Endodermal cell (in vitro differentiated cells): ENCODE results near the gene RPGR. TPM values are rescaled to one million over a fixed set of nuclear protein-coding genes. Genes with fewer than 3 reads are reported as not detected.

Experiments
- DNase-seq: peaks from one replicate; pipeline ENCODE4 v3.0.0-alpha.2; 2017
- H3K27ac ChIP-seq: 2 replicates; pipeline ENCODE4 v1.5.1; 2013; ENCODE audit warnings: mild to moderate bottlenecking, low read depth, low read length, moderate library complexity
- H3K27me3 ChIP-seq: 2 replicates; pipeline ENCODE4 v1.6.1; 2013; ENCODE audit warnings: mild to moderate bottlenecking, low read length, moderate library complexity; ENCODE audit not compliant: insufficient read depth, control insufficient read depth, poor library complexity, severe bottlenecking
- H3K36me3 ChIP-seq: 2 replicates; pipeline ENCODE4 v1.7.0; 2013; ENCODE audit warnings: mild to moderate bottlenecking, low read length, moderate library complexity; ENCODE audit not compliant: control insufficient read depth, insufficient read depth
- H3K4me1 ChIP-seq: one replicate; pipeline ENCODE4 v1.7.0; 2013; ENCODE audit warnings: low read length; ENCODE audit not compliant: control insufficient read depth, insufficient read depth
- H3K4me3 ChIP-seq: 2 replicates; pipeline ENCODE4 v1.5.1; 2013; ENCODE audit warnings: mild to moderate bottlenecking, low read length, moderate library complexity
- H3K9ac ChIP-seq: 2 replicates; pipeline ENCODE4 v1.6.1; 2013; ENCODE audit warnings: mild to moderate bottlenecking, low read length, moderate library complexity; ENCODE audit not compliant: poor library complexity, severe bottlenecking; ENCODE audit errors: extremely low read depth
- H3K9me3 ChIP-seq: 2 replicates; pipeline ENCODE4 v1.6.1; 2013; ENCODE audit warnings: mild to moderate bottlenecking, low read length, moderate library complexity; ENCODE audit not compliant: control insufficient read depth
- H3K27ac Mint-ChIP-seq: 2 replicates; pipeline ENCODE4 v1.8.0; 2020; ENCODE audit warnings: mixed read lengths
- H3K27me3 Mint-ChIP-seq: 2 replicates; pipeline ENCODE4 v1.8.0; 2021; ENCODE audit warnings: mild to moderate bottlenecking, mixed read lengths; ENCODE audit not compliant: insufficient read depth
- H3K36me3 Mint-ChIP-seq: 2 replicates; pipeline ENCODE4 v1.8.0; 2020; ENCODE audit warnings: low read depth, mixed read lengths
- H3K4me1 Mint-ChIP-seq: 2 replicates; pipeline ENCODE4 v1.8.0; 2020; ENCODE audit warnings: mixed read lengths
- H3K4me3 Mint-ChIP-seq: 2 replicates; pipeline ENCODE4 v1.8.0; 2020; ENCODE audit warnings: mild to moderate bottlenecking, moderate library complexity, mixed read lengths
- H3K9me3 Mint-ChIP-seq: 2 replicates; pipeline ENCODE4 v1.8.0; 2020; ENCODE audit warnings: mild to moderate bottlenecking, mixed read lengths
- WGBS, 2 experiments: methylation state at CpG; one replicate each; pipeline versions ENCODE4 v1.1.5 to v1.1.7; 2013; ENCODE audit warnings: missing lambda C conversion rate in 2 of 2, mixed read lengths in 1 of 2; ENCODE audit not compliant: insufficient coverage in 1 of 2, insufficient read length in 1 of 2; 5-methylcytosine and 5-hydroxymethylcytosine counted together
- total RNA-seq, 2 donors: library from RNA; stranded (reverse); fragmentation: NEBNext Ultra II Directional in 1 of 2; extraction: Animal tissue kit (Norgen Biotek cat#: 25700) in 1 of 2; gene quantifications; 2 replicates in 1 of 2; 3 replicates in 1 of 2; pipeline ENCODE4 v1.2.1, GENCODE V29; 2021
- TF ChIP-seq, protein P1 (sequence below): fragments of 200-600 bp; sonication (generic); conservative IDR thresholded peaks from 2 replicates; pipeline ENCODE4 v1.5.0; 2021; ENCODE audit warnings: antibody characterized with exemption, mild to moderate bottlenecking

The RPGR gene
- total RNA-seq, 2 donors from 2014 or later, result 12.3 to 20.5 TPM

GRCh38 chrX:38332505-38332904 lies 5.2 kb upstream of the RPGR start:
- H3K27me3 Mint-ChIP-seq, result no peaks in the 10 kb centered on the region
- peaks cover 2% of the 10 kb centered on the region for H3K4me1 Mint-ChIP-seq

GRCh38 chrX:38327775-38328081 lies 419 bp upstream of the RPGR start:
- no peaks in the 10 kb centered on the region for H3K27me3 Mint-ChIP-seq
- no peaks in the 10 kb centered on the region for H3K27me3 ChIP-seq
- no peak overlapping the region for H3K27ac Mint-ChIP-seq
- no peaks in the 10 kb centered on the region for H3K36me3 ChIP-seq
- no peaks in the 10 kb centered on the region for H3K4me1 ChIP-seq
- H3K27ac ChIP-seq, result no peak overlapping the region
- peaks cover 4% of the 10 kb centered on the region for H3K4me1 Mint-ChIP-seq
- no peak for DNase-seq
- no peak overlapping the region for H3K9ac ChIP-seq
- H3K4me3 Mint-ChIP-seq, result peak overlapping the region; percentile 80
- H3K9me3 Mint-ChIP-seq, result peaks cover 37% of the 10 kb centered on the region
- no peaks in the 10 kb centered on the region for H3K36me3 Mint-ChIP-seq
- TF ChIP-seq, protein P1, sequence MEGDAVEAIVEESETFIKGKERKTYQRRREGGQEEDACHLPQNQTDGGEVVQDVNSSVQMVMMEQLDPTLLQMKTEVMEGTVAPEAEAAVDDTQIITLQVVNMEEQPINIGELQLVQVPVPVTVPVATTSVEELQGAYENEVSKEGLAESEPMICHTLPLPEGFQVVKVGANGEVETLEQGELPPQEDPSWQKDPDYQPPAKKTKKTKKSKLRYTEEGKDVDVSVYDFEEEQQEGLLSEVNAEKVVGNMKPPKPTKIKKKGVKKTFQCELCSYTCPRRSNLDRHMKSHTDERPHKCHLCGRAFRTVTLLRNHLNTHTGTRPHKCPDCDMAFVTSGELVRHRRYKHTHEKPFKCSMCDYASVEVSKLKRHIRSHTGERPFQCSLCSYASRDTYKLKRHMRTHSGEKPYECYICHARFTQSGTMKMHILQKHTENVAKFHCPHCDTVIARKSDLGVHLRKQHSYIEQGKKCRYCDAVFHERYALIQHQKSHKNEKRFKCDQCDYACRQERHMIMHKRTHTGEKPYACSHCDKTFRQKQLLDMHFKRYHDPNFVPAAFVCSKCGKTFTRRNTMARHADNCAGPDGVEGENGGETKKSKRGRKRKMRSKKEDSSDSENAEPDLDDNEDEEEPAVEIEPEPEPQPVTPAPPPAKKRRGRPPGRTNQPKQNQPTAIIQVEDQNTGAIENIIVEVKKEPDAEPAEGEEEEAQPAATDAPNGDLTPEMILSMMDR, result no peak
- WGBS, 2 experiments, result 31% methylated on average over 4 of the region's 4 CpGs; no CpG with 5 or more reads in 1 of the 2 experiments
- no peaks in the 10 kb centered on the region for H3K9me3 ChIP-seq
- no peak overlapping the region for H3K4me3 ChIP-seq

More at GRCh38 chrX:38332505-38332904, 5.2 kb upstream of the RPGR start:
- Histone ChIP-seq H3K9me3 (no peaks in the 10 kb centered on the region), H3K36me3 (no peaks in the 10 kb centered on the region), H3K9ac (no peak overlapping the region), H3K4me1 (no peaks in the 10 kb centered on the region), H3K4me3 (no peak overlapping the region), H3K27ac (no peak overlapping the region), H3K27me3 (no peaks in the 10 kb centered on the region)
- H3K4me3 Mint-ChIP-seq, result no peak overlapping the region
- H3K27ac Mint-ChIP-seq, result no peak overlapping the region
- TF ChIP-seq, protein P1, result no peak
- DNase-seq, result no peak
- no peaks in the 10 kb centered on the region for H3K36me3 Mint-ChIP-seq
- H3K9me3 Mint-ChIP-seq, result peaks cover 50% of the 10 kb centered on the region

DNA sequence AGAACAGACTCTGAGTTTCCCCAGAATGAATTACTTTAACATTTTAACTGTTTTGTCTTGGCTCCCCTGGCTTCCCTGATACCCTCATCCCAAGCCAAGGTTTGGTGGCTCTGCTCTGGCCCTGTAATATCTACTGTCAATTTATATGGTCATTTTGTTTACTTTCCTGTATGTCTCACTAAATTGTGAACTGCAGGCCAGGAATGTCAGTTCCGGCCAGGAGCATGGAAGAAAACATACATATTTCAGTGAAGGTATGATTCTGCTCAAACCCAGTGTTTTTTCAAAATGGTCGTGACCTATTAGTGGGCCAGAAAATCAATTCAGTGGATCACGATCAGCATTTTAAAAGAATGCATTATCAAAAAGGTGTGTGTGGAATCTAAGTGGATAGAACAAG lies 1.2 kb downstream of the RPGR start:
- no peaks in the 10 kb centered on the region for H3K4me1 ChIP-seq
- H3K36me3 ChIP-seq, result no peaks in the 10 kb centered on the region
- H3K27ac ChIP-seq, result no peak overlapping the region
- Mint-ChIP-seq H3K9me3 (peaks cover 37% of the 10 kb centered on the region), H3K36me3 (no peaks in the 10 kb centered on the region), H3K4me3 (peak overlapping the region; percentile 80), H3K27me3 (no peaks in the 10 kb centered on the region), H3K27ac (no peak overlapping the region), H3K4me1 (peaks cover 4% of the 10 kb centered on the region)
- no peak for DNase-seq
- no peaks in the 10 kb centered on the region for H3K27me3 ChIP-seq
- H3K9ac ChIP-seq, result no peak overlapping the region
- H3K4me3 ChIP-seq, result peak overlapping the region; percentile 79
- no peaks in the 10 kb centered on the region for H3K9me3 ChIP-seq
- WGBS, 2 experiments, result 80% methylated on average over 3 of the region's 3 CpGs; no CpG with 5 or more reads in 1 of the 2 experiments
- TF ChIP-seq, protein P1, result no peak
